GM12878 (cell line): Measurements from ENCODE around the gene ZNG1F. TPM values are rescaled to one million over a fixed set of nuclear protein-coding genes. Genes with fewer than 3 reads are reported as not detected.
"Not testable (repeated sequence)": the region's sequence is repeated elsewhere in the genome, so short reads cannot be mapped to it uniquely, and the experiment has no call there.

Experiments
- ATAC-seq: fragments of 200-7000 bp; cut with Tn5 transposase; 3 replicates; pipeline ENCODE4 v1.9.1; 2020; ENCODE audit warnings: mild to moderate bottlenecking, moderate library complexity
- BruUV-seq: library from RNA; stranded (reverse); fragments of 400-500 nt; replicated peaks from 2 replicates; lab custom pipeline; 2021; lab: Mats Ljungman, UMichigan
- CTCF ChIA-PET: fragments of 300-600 bp; sonication (Branson Sonifier 250); formaldehyde crosslinking; extraction: SDS; loops from one replicate; lab custom pipeline; 2021; ENCODE audit warnings: inconsistent platforms; lab: Yijun Ruan, JAX
- POLR2A ChIA-PET: fragments of 350-600 bp; formaldehyde crosslinking; extraction: SDS; loops from one replicate; lab custom pipeline; 2021; ENCODE audit warnings: inconsistent platforms; lab: Charles Lee
- RAD21 ChIA-PET: fragments of 300-600 bp; sonication (Branson Sonifier 250); formaldehyde crosslinking; loops from one replicate; lab custom pipeline; 2023; ENCODE audit warnings: antibody characterized with exemption; ENCODE audit not compliant: unreplicated experiment; lab: Charles Lee
- SMC1A ChIA-PET: fragments of 300-600 bp; sonication (Branson Sonifier 250); formaldehyde crosslinking; loops from one replicate; lab custom pipeline; 2023; ENCODE audit not compliant: unreplicated experiment, uncharacterized antibody; lab: Charles Lee
- DNase-seq: peaks from one replicate; pipeline ENCODE4 v3.0.0-alpha.2; 2011; ENCODE audit warnings: low read depth, low spot score
- FAIRE-seq: peaks from 3 replicates; lab custom pipeline; 2011; peaks lifted over from hg19 to GRCh38; lab: Jason Lieb, UNC
- H2AFZ ChIP-seq: 2 replicates; pipeline ENCODE4 v1.6.0; 2011; ENCODE audit warnings: low read depth, low read length, control low read depth; ENCODE audit not compliant: control insufficient read depth
- H3K27ac ChIP-seq: 2 replicates; pipeline ENCODE4 v1.5.1; 2011; ENCODE audit warnings: control low read depth; ENCODE audit not compliant: control insufficient read depth, insufficient read depth
- H3K27me3 ChIP-seq, 2 experiments: replicated peaks in 1 of 2; 2 replicates each; pipeline versions ENCODE4 v1.6.0 to v1.6.1; 2011; ENCODE audit warnings: low read length in 1 of 2; ENCODE audit not compliant: control insufficient read depth in 2 of 2, insufficient read depth in 2 of 2
- H3K36me3 ChIP-seq, 2 experiments: 2 replicates each; pipeline ENCODE4 v1.5.1; 2011; ENCODE audit warnings: low read length in 1 of 2; ENCODE audit not compliant: control insufficient read depth in 2 of 2, insufficient read depth in 2 of 2
- H3K4me1 ChIP-seq: 2 replicates; pipeline ENCODE4 v1.6.1; 2011; ENCODE audit warnings: mild to moderate bottlenecking, low read length, moderate library complexity, mixed read lengths; ENCODE audit not compliant: control insufficient read depth, insufficient read depth
- H3K4me2 ChIP-seq: 2 replicates; pipeline ENCODE4 v1.6.0; 2011; ENCODE audit warnings: control low read depth; ENCODE audit not compliant: control insufficient read depth, insufficient read depth
- H3K4me3 ChIP-seq: fragments of 200-600 bp; sonication (generic); 2 replicates; pipeline ENCODE4 v1.5.1; 2016
- H3K79me2 ChIP-seq: 2 replicates; pipeline ENCODE4 v1.6.0; 2011; ENCODE audit warnings: low read length; ENCODE audit not compliant: control insufficient read depth, insufficient read depth
- H3K9ac ChIP-seq: 2 replicates; pipeline ENCODE4 v1.8.0; 2011; ENCODE audit warnings: low read length, control low read depth, mixed read lengths; ENCODE audit not compliant: control insufficient read depth, insufficient read depth
- H3K9me3 ChIP-seq: replicated peaks from 3 replicates; pipeline ENCODE4 v1.5.1; 2011; ENCODE audit warnings: mild to moderate bottlenecking, low read length; ENCODE audit not compliant: control insufficient read depth, insufficient read depth
- H4K20me1 ChIP-seq: 2 replicates; pipeline ENCODE4 v1.6.0; 2011; ENCODE audit not compliant: control insufficient read depth, insufficient read depth
- BMI1 ChIP-seq: fragments of 450-650 bp; IDR thresholded peaks from 2 replicates; pipeline ENCODE4 v1.6.1; 2016; ENCODE audit warnings: mild to moderate bottlenecking, moderate library complexity, borderline replicate concordance
- WGBS: methylation state at CpG from one replicate; pipeline ENCODE4 v1.1.6; 2016; ENCODE audit warnings: low lambda C conversion rate; ENCODE audit not compliant: insufficient replicate concordance, insufficient coverage; ENCODE audit errors: missing lambda C conversion rate; 5-methylcytosine and 5-hydroxymethylcytosine counted together
- in situ Hi-C: fragments of 300-500 bp; cut with MboI; formaldehyde crosslinking; loops from 9 replicates; pipeline ENCODE4 v1.14.3; 2018; ENCODE audit warnings: mixed read lengths
- intact Hi-C: fragments of 100-400 bp; cut with micrococcal nuclease; formaldehyde crosslinking; loops from one replicate; pipeline ENCODE4 v1.14.2; 2022; ENCODE audit not compliant: unreplicated experiment
- polyA plus RNA-seq, 11 experiments: library from polyadenylated mRNA; depleted of rRNA in 4 of 11; unstranded in 6 of 11; stranded (reverse) in 5 of 11; fragments of >200 nt; fragmentation: Nextera tagmentation in 4 of 11; fragmentation: Illumina TruSeq in 1 of 11; extraction: Ambion mirVana in 4 of 11; extraction: Trizol in 1 of 11; gene quantifications; 1 replicate in 1 of 11; 2 replicates in 10 of 11; pipeline versions ENCODE4 v1.2.1 to v1.2.3, GENCODE V29; 2011 to 2016; ENCODE audit warnings: inconsistent platforms in 2 of 11, missing spikeins in 2 of 11, low read depth in 1 of 11
- total RNA-seq, 4 experiments: library from RNA; depleted of rRNA in 3 of 4; stranded (reverse); fragments of >200 nt in 3 of 4; fragmentation: Illumina TruSeq in 1 of 4; extraction: Trizol in 1 of 4; gene quantifications; 2 replicates each; pipeline versions ENCODE4 v1.2.1 to v1.2.3, GENCODE V29; 2013 to 2021

The ZNG1F gene
- total and polyA plus RNA-seq, 10 of the 15 experiments (the other 5 are each of a cell fraction or from before 2014, with no cell fraction given): 11.7 to 34.6 (median 17.2) TPM

DNA sequence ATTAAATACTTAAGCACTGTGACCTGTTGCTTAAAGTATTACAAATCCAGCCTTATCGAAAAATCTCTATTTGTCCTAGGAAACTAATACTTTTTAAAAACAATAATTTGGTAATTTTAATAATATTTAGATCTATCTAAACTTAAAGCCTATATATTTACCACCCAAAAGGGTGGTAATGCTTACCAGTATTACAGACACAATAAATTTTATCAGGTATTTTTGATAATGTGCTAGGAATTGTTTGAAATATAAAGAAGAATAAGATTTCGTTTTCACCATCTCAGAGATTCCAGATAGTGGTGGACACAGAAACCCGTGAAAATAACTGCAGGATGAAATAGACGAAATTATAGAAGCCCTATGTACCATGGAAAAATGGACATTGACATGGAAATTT lies 68.4 kb downstream of the ZNG1F start:
- H3K9ac ChIP-seq, POLR2A ChIA-PET, H3K4me2 ChIP-seq: not testable (repeated sequence)
- peak; percentile 65; the same call in 1 of the 2 replicates for TF ChIP-seq BMI1
- TF ChIP-seq, all 136 proteins: peak for 1; not testable (repeated sequence) for 135
- in situ Hi-C loops, H3K79me2 ChIP-seq, H3K4me1 ChIP-seq, FAIRE-seq, H3K4me3 ChIP-seq, H3K27ac ChIP-seq, SMC1A ChIA-PET, ATAC-seq, intact Hi-C loops, BruUV-seq, CTCF ChIA-PET, RAD21 ChIA-PET, H4K20me1 ChIP-seq, H3K27me3 ChIP-seq, H3K9me3 ChIP-seq, DNase-seq, H2AFZ ChIP-seq, H3K36me3 ChIP-seq: not testable (repeated sequence)
- 0% methylated on average over 1 of the region's 4 CpGs for WGBS

DNA sequence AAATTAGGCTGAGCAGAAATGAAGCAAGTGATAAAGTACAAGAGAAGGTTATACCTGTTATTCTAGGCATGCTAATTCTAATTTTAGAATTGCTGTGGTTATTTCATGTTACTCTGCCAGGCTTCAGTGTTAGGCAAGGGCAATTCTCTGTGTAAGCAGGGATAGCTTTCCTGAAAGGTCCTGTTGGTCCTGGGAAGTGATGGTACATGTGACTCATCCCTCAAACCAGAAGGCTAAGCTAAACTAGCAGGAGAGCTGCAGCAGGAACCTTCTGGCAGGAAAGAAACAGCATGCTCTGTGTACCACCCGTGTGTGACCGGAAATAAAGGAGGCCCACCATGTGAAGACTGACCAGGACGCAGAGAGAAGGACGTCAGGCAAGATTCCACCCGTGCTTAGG lies 69.4 kb downstream of the ZNG1F start:
- POLR2A ChIA-PET, H3K9ac ChIP-seq, in situ Hi-C loops, SMC1A ChIA-PET, H3K79me2 ChIP-seq, intact Hi-C loops, RAD21 ChIA-PET, H2AFZ ChIP-seq, H3K36me3 ChIP-seq, H3K4me2 ChIP-seq, BruUV-seq, H3K27ac ChIP-seq, CTCF ChIA-PET, H4K20me1 ChIP-seq, H3K4me1 ChIP-seq, H3K4me3 ChIP-seq, FAIRE-seq, H3K27me3 ChIP-seq, H3K9me3 ChIP-seq, DNase-seq: not testable (repeated sequence)
- peak; percentile 20; the same call in 2 of the 3 replicates for ATAC-seq
- WGBS: no CpG with 5 or more reads among the region's 5 CpGs

DNA sequence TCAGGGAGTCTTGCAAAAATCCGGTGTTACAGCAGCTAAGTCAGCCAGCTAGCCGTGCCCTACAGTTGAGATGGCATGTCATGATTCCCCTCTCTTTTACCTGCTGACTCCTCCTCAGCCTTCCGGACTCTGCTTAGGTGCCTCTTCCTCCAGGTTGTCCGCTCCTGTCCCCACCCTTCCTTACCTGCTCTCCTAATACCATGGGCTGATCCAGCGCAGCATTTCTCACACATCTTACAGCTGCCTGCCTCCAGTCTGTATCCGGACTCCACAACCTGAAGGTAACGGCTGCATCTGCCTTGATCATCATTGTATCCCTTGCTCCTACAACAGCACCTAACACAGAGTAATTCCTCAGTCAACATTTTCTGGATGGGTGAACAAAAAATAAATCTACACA lies 69.8 kb downstream of the ZNG1F start:
- peak; percentile 57 for ATAC-seq
- in situ Hi-C loops, POLR2A ChIA-PET: not testable (repeated sequence)

DNA sequence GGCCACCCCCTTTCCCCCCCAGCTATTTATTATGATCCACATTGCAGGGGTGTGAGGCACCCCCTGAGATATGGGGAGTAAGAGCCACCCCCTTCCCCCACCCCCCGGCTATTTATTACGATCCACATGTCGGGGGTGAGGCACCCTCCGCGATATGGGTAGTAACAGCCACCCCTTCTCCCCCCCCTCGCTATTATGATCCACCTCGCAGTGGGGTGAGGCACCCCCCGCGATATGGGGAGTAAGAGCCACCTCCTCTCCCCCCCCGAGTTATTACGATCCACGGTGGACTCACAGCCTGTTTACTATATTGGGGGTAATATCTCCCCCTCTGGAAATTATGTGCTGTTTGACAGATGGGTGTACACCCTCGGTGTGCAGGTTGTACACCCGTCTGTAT lies 75.8 kb downstream of the ZNG1F start:
- H3K4me2 ChIP-seq, in situ Hi-C loops, intact Hi-C loops, H2AFZ ChIP-seq, H3K27me3 ChIP-seq, FAIRE-seq, H4K20me1 ChIP-seq, POLR2A ChIA-PET, CTCF ChIA-PET, H3K79me2 ChIP-seq, H3K36me3 ChIP-seq, ATAC-seq, H3K9ac ChIP-seq, SMC1A ChIA-PET, BruUV-seq, DNase-seq, H3K4me1 ChIP-seq, H3K4me3 ChIP-seq, H3K9me3 ChIP-seq, H3K27ac ChIP-seq, RAD21 ChIA-PET: not testable (repeated sequence)
- WGBS: 60% methylated on average over 4 of the region's 14 CpGs

More for the DNA sequence above, 69.8 kb downstream of the ZNG1F start:
- H3K9me3 ChIP-seq, intact Hi-C loops, SMC1A ChIA-PET, H3K9ac ChIP-seq, H3K4me2 ChIP-seq, CTCF ChIA-PET, H2AFZ ChIP-seq, H3K27me3 ChIP-seq, H3K4me3 ChIP-seq, BruUV-seq, H3K27ac ChIP-seq, DNase-seq, FAIRE-seq, H3K36me3 ChIP-seq, H3K79me2 ChIP-seq, H4K20me1 ChIP-seq, RAD21 ChIA-PET, H3K4me1 ChIP-seq: not testable (repeated sequence)
- 40% methylated on average over 7 of the region's 7 CpGs for WGBS
